ENCODE results near the gene BST1.

DNA sequence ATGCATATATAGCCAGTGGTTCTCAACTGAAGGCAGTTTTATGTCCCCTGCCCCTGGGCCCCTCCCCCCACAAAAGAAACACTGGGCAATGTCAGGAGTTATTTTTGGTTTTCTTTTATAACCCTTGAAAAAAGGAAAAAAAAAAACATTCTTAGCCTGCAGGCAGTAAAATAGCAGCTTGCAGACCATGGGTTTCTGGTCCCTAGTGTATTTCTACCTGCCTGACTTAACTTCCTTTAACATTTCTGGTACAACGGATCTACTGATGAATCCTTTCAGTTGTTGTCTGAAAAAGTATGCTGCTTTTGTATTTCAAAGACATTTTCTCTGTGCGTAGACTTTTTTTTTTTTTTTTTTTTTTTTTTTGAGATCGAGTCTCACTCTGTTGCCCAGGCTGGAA lies 32.3 kb upstream of the BST1 start:
- TF ChIP-seq CTCF (IDR thresholded peaks at IDR 0.05; ENCODE audit: insufficient read depth, low read length) (no peak), POLR2AphosphoS5 (IDR thresholded peaks at IDR 0.05; ENCODE audit: low read depth) (no peak), GABPA (IDR thresholded peaks at IDR 0.05; ENCODE audit: low read depth) (no peak), SPI1 (IDR thresholded peaks at IDR 0.05; ENCODE audit: borderline replicate concordance, low read depth) (no peak)
- TF ChIP-seq, protein P1, sequence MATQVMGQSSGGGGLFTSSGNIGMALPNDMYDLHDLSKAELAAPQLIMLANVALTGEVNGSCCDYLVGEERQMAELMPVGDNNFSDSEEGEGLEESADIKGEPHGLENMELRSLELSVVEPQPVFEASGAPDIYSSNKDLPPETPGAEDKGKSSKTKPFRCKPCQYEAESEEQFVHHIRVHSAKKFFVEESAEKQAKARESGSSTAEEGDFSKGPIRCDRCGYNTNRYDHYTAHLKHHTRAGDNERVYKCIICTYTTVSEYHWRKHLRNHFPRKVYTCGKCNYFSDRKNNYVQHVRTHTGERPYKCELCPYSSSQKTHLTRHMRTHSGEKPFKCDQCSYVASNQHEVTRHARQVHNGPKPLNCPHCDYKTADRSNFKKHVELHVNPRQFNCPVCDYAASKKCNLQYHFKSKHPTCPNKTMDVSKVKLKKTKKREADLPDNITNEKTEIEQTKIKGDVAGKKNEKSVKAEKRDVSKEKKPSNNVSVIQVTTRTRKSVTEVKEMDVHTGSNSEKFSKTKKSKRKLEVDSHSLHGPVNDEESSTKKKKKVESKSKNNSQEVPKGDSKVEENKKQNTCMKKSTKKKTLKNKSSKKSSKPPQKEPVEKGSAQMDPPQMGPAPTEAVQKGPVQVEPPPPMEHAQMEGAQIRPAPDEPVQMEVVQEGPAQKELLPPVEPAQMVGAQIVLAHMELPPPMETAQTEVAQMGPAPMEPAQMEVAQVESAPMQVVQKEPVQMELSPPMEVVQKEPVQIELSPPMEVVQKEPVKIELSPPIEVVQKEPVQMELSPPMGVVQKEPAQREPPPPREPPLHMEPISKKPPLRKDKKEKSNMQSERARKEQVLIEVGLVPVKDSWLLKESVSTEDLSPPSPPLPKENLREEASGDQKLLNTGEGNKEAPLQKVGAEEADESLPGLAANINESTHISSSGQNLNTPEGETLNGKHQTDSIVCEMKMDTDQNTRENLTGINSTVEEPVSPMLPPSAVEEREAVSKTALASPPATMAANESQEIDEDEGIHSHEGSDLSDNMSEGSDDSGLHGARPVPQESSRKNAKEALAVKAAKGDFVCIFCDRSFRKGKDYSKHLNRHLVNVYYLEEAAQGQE (IDR thresholded peaks at IDR 0.05; ENCODE audit: insufficient replicate concordance, low read depth): no peak

All from HL-60 (cell line).